Kidney tubule cell (primary cell): ENCODE measurements around the gene ASB6.
A peak's percentile ranks its signal among the peaks of the same experiment; 100 is the strongest.

Experiments used
- DNase-seq: peaks from one replicate; pipeline ENCODE4 v3.0.0-alpha.2; 2018; ENCODE audit warnings: low spot score

The ASB6 gene, protein sequence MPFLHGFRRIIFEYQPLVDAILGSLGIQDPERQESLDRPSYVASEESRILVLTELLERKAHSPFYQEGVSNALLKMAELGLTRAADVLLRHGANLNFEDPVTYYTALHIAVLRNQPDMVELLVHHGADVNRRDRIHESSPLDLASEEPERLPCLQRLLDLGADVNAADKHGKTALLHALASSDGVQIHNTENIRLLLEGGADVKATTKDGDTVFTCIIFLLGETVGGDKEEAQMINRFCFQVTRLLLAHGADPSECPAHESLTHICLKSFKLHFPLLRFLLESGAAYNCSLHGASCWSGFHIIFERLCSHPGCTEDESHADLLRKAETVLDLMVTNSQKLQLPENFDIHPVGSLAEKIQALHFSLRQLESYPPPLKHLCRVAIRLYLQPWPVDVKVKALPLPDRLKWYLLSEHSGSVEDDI

DNA sequence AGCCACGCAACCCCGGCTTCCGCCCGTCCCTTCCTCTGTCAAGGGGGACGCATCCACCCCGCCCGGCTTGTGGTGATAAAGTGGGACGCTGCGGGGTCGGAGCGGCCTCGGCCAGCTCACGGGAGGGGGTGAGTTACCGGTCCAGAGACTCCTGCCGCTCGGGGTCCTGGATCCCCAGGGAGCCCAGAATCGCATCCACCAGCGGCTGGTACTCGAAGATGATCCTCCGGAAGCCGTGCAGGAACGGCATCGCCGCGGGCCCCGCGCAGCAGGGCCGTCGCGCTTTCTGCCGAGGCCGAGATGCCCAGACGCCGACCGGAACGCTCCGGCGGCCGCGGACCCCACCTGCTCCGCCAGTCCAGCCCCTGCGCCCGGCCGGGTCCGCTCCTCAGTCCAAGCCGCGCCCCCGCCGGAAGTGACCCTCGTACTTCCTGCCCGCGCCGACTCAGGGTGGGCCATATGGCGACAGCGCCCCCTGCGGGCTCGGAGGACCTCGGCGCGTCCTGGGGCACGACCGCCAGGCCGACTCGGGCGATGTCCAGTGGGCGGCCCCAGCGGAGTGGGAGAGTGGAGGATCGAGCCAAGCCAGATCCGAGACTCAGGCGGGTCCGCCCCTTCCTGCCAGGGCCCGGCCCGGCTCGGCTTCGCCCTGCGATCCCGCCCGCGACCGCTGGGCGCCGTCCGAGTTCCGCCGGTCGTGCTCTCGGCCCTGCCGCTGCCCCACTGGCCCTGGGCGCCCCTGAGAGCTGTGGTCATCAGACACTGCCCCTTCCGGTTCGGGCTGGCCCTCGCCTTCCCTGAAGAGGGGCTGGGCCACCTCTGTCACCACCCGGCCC lies at the start of gene ASB6:
TSS of gene ASB6 (minus strand) at position 402 of the 836 bp plus-strand sequence. CDS start at position 250, 152 bp downstream.
- DNase-seq: peak; percentile 96

GRCh38 chr9:129688285-129689043 lies 46.5 kb upstream of the ASB6 start:
- no peak for DNase-seq

GRCh38 chr9:129687391-129687790 lies 45.4 kb upstream of the ASB6 start:
- DNase-seq: no peak

- no peak for DNase-seq
Observed at GRCh38 chr9:129686736-129687135, 44.8 kb upstream of the ASB6 start.

DNA sequence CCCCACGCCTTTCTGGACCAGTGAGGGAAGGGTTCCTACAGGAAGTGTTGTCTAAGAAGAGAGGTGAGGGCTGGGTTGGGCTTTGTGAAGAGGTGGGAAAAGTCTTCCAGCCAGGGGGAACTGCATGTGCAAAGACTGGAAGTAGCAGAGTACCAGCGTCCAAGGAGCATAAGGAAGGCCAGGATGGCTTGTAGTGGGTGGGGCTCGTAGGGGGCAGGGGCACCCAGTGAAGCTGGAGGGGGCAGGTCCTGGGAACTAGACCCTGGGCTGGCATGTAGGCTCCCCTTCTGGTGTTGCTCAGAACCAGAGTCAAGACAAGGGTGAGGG lies 43.9 kb upstream of the ASB6 start:
- DNase-seq: no peak

GRCh38 chr9:129685220-129685932 lies 43.4 kb upstream of the ASB6 start:
- DNase-seq: peak; percentile 82

DNA sequence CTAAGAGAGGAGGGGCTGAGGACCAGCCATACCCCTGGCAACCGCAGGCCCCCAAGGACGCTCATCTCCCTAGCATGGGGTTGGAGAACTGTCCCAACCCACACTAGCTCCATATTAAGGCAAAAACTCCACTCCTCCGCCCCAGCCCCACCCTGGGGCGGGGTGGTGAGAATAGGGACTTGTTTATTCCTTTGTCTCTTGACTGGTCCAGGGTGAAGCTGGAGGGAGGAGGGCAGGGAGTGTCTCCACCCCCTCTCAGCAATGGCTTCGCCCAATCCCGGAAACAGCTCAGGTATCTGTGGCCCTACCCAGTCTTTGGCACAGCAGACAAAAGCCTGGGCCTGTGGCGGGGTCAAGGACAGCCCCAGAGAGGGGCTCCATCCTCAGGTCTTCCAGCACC lies 40.4 kb upstream of the ASB6 start:
- no peak for DNase-seq

GRCh38 chr9:129681924-129682323 lies 40.0 kb upstream of the ASB6 start:
- no peak for DNase-seq

GRCh38 chr9:129679537-129679936 lies 37.6 kb upstream of the ASB6 start:
- no peak for DNase-seq

DNA sequence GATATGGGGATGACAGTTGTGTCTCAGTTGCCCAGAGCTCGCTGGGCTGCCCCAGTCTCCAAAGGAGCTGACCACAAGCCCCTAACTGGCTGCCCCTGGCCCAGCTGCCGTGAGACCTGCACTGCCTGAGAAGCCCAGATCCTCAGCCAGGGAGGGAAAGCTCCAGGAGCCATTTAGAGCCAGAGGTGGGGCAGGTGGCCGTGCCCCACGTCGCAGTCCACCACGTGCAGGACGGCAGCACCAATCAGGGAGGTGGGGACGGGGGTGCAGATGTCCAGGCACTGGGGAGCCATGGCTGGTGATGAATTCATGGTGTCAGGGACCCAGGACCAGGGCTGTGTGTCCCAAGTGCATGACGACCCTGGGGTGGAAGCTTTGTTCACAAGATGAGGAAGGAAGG lies 36.9 kb upstream of the ASB6 start:
- no peak for DNase-seq

DNA sequence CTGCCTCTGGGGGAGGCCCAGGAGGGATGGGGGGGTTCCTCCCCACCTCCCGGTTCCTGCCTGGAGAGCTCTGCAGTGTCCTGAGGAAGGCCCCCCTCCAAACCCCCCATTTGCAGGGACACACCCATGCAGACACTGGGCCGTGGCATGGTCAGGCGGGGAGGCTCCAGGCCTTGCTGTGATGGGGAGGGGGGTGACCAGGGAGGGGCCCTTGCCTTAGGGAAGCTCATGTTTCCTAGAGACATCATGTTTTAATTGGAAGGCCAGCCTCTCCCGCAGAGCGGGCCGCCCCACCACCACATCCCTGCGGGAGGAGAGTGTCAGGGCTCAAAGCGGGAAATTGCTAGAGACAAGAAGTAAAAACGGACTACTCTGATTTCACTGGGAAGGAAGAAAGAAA lies 35.5 kb upstream of the ASB6 start:
- no peak for DNase-seq

DNA sequence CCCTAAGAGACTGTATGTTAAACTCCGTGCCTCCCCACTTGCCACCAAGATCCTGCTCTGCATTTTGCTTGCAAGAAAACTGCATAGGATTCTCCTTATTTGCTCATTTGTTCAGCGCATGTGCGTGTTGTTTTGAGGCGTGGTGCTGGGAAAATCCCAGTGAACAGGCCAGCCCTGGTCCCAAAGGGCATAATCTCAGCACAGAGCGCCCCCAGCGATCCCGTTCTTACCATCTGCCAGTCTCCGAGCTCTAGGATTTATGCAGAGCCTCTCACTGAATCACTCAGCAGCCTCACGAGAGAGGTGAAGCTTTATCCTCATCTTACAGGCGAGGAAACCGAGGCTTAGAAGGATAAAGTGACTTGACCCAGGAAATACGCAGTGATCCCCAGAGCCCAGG lies 35.0 kb upstream of the ASB6 start:
- DNase-seq: no peak

GRCh38 chr9:129676287-129676686 lies 34.3 kb upstream of the ASB6 start:
- no peak for DNase-seq

DNA sequence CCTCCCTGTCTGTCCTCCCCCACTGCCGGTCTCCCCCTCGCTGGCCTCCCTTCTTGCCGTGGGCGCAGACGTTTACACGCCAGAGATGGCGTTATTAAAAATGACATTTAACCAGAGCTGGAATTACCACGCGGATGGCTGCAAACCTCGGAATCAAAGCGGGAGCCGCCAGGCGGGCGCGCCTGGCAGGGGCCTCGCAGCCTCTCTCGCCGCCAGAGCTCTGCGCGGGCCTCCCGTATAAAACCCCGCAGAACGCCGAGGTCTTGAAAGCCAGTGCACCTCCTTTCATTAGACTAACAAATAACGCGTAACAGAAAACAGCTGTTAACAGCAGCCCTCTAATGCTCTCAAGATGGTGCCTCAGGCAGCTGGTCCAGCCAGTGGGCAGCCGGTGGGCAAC lies 33.7 kb upstream of the ASB6 start:
- DNase-seq: no peak

DNA sequence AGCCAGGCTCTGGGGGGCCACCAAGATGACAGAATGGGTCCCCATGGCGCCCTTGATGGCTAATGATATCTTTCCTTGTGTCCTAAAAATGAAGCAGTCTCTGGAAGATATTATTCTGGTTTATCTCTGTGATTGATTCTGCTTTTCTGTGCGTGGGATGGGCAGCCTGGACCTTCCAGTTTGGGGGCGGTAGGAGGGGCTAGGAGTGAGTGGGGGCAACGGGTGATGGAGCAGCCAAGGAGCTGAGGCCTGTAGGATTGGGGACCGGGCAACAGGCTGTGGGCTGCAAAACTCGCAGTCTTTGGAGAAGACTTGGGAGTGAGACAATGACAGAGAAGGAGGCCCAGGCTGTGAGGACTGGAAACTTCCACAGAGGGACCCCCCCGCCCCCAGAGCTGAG lies 32.3 kb upstream of the ASB6 start:
- no peak for DNase-seq

GRCh38 chr9:129673602-129674001 lies 31.7 kb upstream of the ASB6 start:
- DNase-seq: no peak

GRCh38 chr9:129672702-129673101 lies 30.8 kb upstream of the ASB6 start:
- no peak for DNase-seq

GRCh38 chr9:129671519-129671918 lies 29.6 kb upstream of the ASB6 start:
- no peak for DNase-seq

DNA sequence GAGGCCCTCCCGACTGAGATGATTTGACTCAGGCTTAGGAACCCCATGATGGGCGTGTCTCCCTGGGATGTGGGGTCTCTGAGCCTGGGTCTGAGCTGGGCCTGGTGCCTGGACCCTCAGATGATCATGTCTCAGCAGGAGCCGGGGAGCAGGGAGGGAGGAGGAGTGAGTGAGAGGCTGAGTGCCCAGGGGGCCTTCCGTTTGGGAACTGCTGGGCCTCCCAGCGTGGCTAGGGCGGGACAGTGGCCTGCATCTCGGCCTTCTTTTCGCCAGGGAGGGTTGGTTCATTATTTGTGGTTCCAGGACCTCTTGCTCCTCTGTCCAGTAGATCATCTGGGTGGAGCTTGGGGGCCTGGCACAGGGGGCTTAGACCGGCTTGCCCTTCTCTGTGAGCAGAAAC lies 29.1 kb upstream of the ASB6 start:
- DNase-seq: no peak

DNA sequence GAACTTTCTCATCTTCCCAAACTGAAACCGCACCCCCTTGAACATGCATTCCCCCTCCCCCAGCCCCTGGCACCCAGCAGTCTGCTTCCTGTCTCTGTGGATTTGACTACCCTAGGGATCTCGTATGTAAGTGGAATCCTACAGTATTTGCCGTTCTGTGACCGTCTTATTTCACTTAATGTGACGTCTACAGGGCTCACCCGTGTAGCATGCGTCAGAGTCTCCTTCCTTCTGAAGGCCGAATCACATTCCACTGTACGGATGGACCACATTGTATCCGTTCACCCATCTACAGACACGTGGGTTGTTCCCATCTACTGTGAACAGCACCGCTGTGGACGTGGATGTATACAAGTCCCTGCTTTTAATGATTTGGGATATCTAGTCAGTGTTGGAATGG lies 28.0 kb upstream of the ASB6 start:
- DNase-seq: no peak

- peak; percentile 17 for DNase-seq
Observed at GRCh38 chr9:129669141-129669718, 27.3 kb upstream of the ASB6 start.

- no peak for DNase-seq
Observed at GRCh38 chr9:129667850-129668249, 25.9 kb upstream of the ASB6 start.
